SK-N-SH treated with all-trans-retinoic acid at 6 μM for 48 hours (cell line): ENCODE data around the gene CCT6B.

ENCODE experiments used
- ATAC-seq: fragments of 200-7000 bp; cut with Tn5 transposase; 3 replicates; pipeline ENCODE4 v1.9.1; 2020; ENCODE audit warnings: mild to moderate bottlenecking, moderate library complexity
- ARNTL ChIP-seq: fragments of 450-650 bp; formaldehyde crosslinking; IDR thresholded peaks from 2 replicates; pipeline ENCODE4 v1.5.0; 2020; ENCODE audit warnings: low read depth, mild to moderate bottlenecking, moderate library complexity, borderline replicate concordance
- BACH2 ChIP-seq: fragments of 250-450 bp; sonication (Bioruptor Pico); IDR thresholded peaks from 2 replicates; pipeline ENCODE4 v1.9.0; 2021; ENCODE audit warnings: mild to moderate bottlenecking, borderline replicate concordance
- CSDC2 ChIP-seq: fragments of 250-450 bp; sonication (Bioruptor Pico); IDR thresholded peaks from 2 replicates; pipeline ENCODE4 v1.5.0; 2020; ENCODE audit warnings: mild to moderate bottlenecking, moderate library complexity
- GLIS3 ChIP-seq: fragments of 250-450 bp; sonication (Bioruptor Pico); IDR thresholded peaks from 2 replicates; pipeline ENCODE4 v1.5.0; 2020; ENCODE audit warnings: mild to moderate bottlenecking, moderate library complexity
- ISL1 ChIP-seq: fragments of 250-450 bp; sonication (Bioruptor Pico); IDR thresholded peaks from 2 replicates; pipeline ENCODE4 v2.1.2; 2022; ENCODE audit warnings: mild to moderate bottlenecking, moderate library complexity
- OSR1 ChIP-seq: fragments of 250-450 bp; sonication (Bioruptor Pico); IDR thresholded peaks from 2 replicates; pipeline ENCODE4 v1.8.0; 2022; ENCODE audit warnings: moderate library complexity, mild to moderate bottlenecking, inconsistent platforms
- PPARA ChIP-seq: fragments of 250-450 bp; sonication (Bioruptor Pico); IDR thresholded peaks from 2 replicates; pipeline ENCODE4 v1.5.0; 2020; ENCODE audit warnings: mild to moderate bottlenecking, borderline replicate concordance
- RARB ChIP-seq: fragments of 250-450 bp; sonication (Bioruptor Pico); IDR thresholded peaks from 2 replicates; pipeline ENCODE4 v1.8.0; 2021; ENCODE audit warnings: mild to moderate bottlenecking, moderate library complexity
- SNAI2 ChIP-seq: fragments of 250-450 bp; sonication (Bioruptor Pico); IDR thresholded peaks from 2 replicates; pipeline ENCODE4 v1.5.0; 2020; ENCODE audit warnings: mild to moderate bottlenecking, moderate library complexity
- TCF4 ChIP-seq: fragments of 250-450 bp; sonication (Bioruptor Pico); IDR thresholded peaks from 2 replicates; pipeline ENCODE4 v1.8.0; 2021; ENCODE audit warnings: mild to moderate bottlenecking, moderate library complexity, borderline replicate concordance
- TOX ChIP-seq: fragments of 250-450 bp; sonication (Bioruptor Pico); IDR thresholded peaks from 2 replicates; pipeline ENCODE4 v1.8.0; 2021; ENCODE audit warnings: mild to moderate bottlenecking, moderate library complexity, borderline replicate concordance
- TSHZ2 ChIP-seq: fragments of 250-450 bp; sonication (Bioruptor Pico); IDR thresholded peaks from 2 replicates; pipeline ENCODE4 v1.5.0; 2020; ENCODE audit warnings: mild to moderate bottlenecking, moderate library complexity
- ZC3H10 ChIP-seq: fragments of 250-450 bp; sonication (Bioruptor Pico); IDR thresholded peaks from 2 replicates; pipeline ENCODE4 v1.5.1; 2021; ENCODE audit warnings: mild to moderate bottlenecking, moderate library complexity
- ZFP3 ChIP-seq: fragments of 250-450 bp; sonication (Bioruptor Pico); IDR thresholded peaks from 2 replicates; pipeline ENCODE4 v1.5.0; 2020; ENCODE audit warnings: mild to moderate bottlenecking, moderate library complexity
- ZFP30 ChIP-seq: fragments of 450-650 bp; formaldehyde crosslinking; IDR thresholded peaks from 2 replicates; pipeline ENCODE4 v1.5.0; 2022; ENCODE audit warnings: mild to moderate bottlenecking, moderate library complexity
- ZNF565 ChIP-seq: fragments of 450-650 bp; formaldehyde crosslinking; conservative IDR thresholded peaks from 2 replicates; pipeline ENCODE4 v1.5.0; 2020; ENCODE audit warnings: low read depth, mild to moderate bottlenecking, moderate library complexity
- ZNF8 ChIP-seq: fragments of 450-650 bp; formaldehyde crosslinking; IDR thresholded peaks from 2 replicates; pipeline ENCODE4 v1.5.0; 2020; ENCODE audit warnings: mild to moderate bottlenecking, moderate library complexity
- TF ChIP-seq, protein P1 (sequence below): fragments of 250-450 bp; sonication (Bioruptor Pico); IDR thresholded peaks from 2 replicates; pipeline ENCODE4 v1.8.0; 2021; ENCODE audit warnings: low read depth, mild to moderate bottlenecking, moderate library complexity, borderline replicate concordance
- TF ChIP-seq, protein P2 (sequence below): fragments of 250-450 bp; sonication (Bioruptor Pico); IDR thresholded peaks from 2 replicates; pipeline ENCODE4 v1.5.1; 2021; ENCODE audit warnings: mild to moderate bottlenecking, moderate library complexity

Gene CCT6B, protein sequence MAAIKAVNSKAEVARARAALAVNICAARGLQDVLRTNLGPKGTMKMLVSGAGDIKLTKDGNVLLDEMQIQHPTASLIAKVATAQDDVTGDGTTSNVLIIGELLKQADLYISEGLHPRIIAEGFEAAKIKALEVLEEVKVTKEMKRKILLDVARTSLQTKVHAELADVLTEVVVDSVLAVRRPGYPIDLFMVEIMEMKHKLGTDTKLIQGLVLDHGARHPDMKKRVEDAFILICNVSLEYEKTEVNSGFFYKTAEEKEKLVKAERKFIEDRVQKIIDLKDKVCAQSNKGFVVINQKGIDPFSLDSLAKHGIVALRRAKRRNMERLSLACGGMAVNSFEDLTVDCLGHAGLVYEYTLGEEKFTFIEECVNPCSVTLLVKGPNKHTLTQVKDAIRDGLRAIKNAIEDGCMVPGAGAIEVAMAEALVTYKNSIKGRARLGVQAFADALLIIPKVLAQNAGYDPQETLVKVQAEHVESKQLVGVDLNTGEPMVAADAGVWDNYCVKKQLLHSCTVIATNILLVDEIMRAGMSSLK

DNA sequence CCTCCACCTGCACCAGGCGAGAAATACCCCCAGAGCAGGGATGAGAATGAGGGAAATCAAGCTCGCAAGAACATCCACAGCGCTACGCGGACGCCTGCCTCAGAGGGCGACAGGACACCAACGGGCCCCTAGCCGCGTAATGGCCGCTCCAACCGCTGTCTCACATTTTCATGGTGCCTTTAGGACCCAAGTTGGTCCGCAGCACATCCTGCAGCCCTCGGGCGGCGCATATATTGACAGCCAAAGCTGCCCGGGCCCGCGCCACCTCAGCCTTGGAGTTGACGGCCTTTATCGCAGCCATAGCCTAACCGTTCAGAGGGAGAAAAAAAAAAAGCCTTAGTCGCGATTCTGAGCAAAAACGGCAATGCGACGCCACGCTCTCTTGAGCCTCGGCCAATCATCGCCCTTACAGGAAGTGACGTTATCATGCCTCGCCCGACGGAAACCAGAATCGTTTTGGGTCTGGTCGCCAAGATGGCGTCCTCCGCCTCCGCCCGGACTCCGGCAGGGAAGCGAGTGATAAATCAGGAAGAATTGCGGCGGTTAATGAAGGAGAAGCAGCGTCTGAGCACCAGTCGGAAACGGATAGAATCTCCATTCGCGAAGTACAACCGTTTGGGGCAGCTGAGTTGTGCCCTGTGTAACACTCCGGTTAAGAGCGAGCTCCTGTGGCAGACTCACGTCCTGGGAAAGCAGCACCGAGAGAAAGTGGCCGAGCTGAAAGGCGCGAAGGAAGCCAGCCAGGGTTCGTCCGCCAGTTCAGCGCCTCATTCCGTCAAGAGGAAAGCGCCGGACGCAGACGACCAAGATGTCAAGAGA lies at the start of gene CCT6B, which contains the start of gene ZNF830:
CCT6B (minus strand) TSS at position 368 of the 819 bp plus-strand sequence; CDS start at position 301, 67 bp downstream.
ZNF830 (plus strand) TSS at position 448 of the 819 bp plus-strand sequence; CDS start at position 475, 27 bp downstream.
- peak; percentile 96 for ATAC-seq
- TF ChIP-seq OSR1 (CRISPR knock-in tag) (no peak), ZC3H10 (CRISPR knock-in tag) (no peak), CSDC2 (CRISPR knock-in tag) (peak; percentile 91), TSHZ2 (CRISPR knock-in tag) (0 out of 2 replicates have a peak, but pooled peaks have one; percentile 32)

GRCh38 chr17:35010093-35010492 lies 48.8 kb upstream of the CCT6B start:
- TF ChIP-seq GLIS3 (CRISPR knock-in tag): no peak
- no peak for TF ChIP-seq OSR1 (CRISPR knock-in tag)
- no peak for TF ChIP-seq ZNF8 (CRISPR knock-in tag)
- TF ChIP-seq, protein P1, sequence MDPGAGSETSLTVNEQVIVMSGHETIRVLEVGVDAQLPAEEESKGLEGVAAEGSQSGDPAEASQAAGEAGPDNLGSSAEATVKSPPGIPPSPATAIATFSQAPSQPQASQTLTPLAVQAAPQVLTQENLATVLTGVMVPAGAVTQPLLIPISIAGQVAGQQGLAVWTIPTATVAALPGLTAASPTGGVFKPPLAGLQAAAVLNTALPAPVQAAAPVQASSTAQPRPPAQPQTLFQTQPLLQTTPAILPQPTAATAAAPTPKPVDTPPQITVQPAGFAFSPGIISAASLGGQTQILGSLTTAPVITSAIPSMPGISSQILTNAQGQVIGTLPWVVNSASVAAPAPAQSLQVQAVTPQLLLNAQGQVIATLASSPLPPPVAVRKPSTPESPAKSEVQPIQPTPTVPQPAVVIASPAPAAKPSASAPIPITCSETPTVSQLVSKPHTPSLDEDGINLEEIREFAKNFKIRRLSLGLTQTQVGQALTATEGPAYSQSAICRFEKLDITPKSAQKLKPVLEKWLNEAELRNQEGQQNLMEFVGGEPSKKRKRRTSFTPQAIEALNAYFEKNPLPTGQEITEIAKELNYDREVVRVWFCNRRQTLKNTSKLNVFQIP: no peak
- TF ChIP-seq ZFP30: no peak
- no peak for TF ChIP-seq RARB (CRISPR knock-in tag)
- TF ChIP-seq BACH2 (CRISPR knock-in tag): no peak
- no peak for TF ChIP-seq PPARA (CRISPR knock-in tag)
- TF ChIP-seq TOX (CRISPR knock-in tag): no peak
- TF ChIP-seq, protein P2, sequence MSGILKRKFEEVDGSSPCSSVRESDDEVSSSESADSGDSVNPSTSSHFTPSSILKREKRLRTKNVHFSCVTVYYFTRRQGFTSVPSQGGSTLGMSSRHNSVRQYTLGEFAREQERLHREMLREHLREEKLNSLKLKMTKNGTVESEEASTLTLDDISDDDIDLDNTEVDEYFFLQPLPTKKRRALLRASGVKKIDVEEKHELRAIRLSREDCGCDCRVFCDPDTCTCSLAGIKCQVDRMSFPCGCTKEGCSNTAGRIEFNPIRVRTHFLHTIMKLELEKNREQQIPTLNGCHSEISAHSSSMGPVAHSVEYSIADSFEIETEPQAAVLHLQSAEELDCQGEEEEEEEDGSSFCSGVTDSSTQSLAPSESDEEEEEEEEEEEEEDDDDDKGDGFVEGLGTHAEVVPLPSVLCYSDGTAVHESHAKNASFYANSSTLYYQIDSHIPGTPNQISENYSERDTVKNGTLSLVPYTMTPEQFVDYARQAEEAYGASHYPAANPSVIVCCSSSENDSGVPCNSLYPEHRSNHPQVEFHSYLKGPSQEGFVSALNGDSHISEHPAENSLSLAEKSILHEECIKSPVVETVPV: no peak
- TF ChIP-seq ZC3H10 (CRISPR knock-in tag): no peak
- no peak for TF ChIP-seq SNAI2 (CRISPR knock-in tag)
- TF ChIP-seq ZNF565: no peak
- no peak for TF ChIP-seq TSHZ2 (CRISPR knock-in tag)
- no peak for ATAC-seq

GRCh38 chr17:35006961-35007360 lies 45.7 kb upstream of the CCT6B start:
- TF ChIP-seq ARNTL (CRISPR knock-in tag) (no peak), RARB (CRISPR knock-in tag) (no peak), TCF4 (no peak), CSDC2 (CRISPR knock-in tag) (no peak), ZFP3 (CRISPR knock-in tag) (no peak), GLIS3 (CRISPR knock-in tag) (no peak), ISL1 (CRISPR knock-in tag) (no peak), SNAI2 (CRISPR knock-in tag) (no peak), TSHZ2 (CRISPR knock-in tag) (no peak)
- TF ChIP-seq, all 23 proteins: peak for 0
- no peak for ATAC-seq
